Measurements from ENCODE around the gene NOX3. TPM values are rescaled to one million over a fixed set of nuclear protein-coding genes. Genes with fewer than 3 reads are reported as not detected.

NOX3 gene
- total and polyA plus RNA-seq, 2 donors (not counting 3 experiments of a cell fraction or from before 2014, with no cell fraction given): not detected

- CTCF ChIA-PET: no interaction called here
- Histone ChIP-seq H3K27me3 (ENCODE audit: control insufficient read depth in 2 of 2, insufficient read depth in 2 of 2, low read length in 2 of 2) (no peaks in the 10 kb centered on the region), H3K4me3 (replicated peaks in 1 of 3; ENCODE audit: insufficient read depth in 1 of 3, low read depth in 1 of 3, low read length in 3 of 3) (no peak overlapping the region), H3K4me2 (ENCODE audit: insufficient read depth, low read length) (no peak overlapping the region), H3K36me3 (ENCODE audit: control insufficient read depth in 2 of 2, extremely low read depth in 1 of 2, insufficient read depth in 2 of 2, low read length in 2 of 2) (no peaks in the 10 kb centered on the region), H2AFZ (ENCODE audit: low read depth, low read length) (no peak overlapping the region), H3K27ac (ENCODE audit: insufficient read depth, low read depth, low read length) (no peak overlapping the region), H3K9me3 (replicated peaks; ENCODE audit: control insufficient read depth, insufficient read depth, low read length) (no peaks in the 10 kb centered on the region), H3K9me1 (replicated peaks; ENCODE audit: control insufficient read depth, extremely low read depth, insufficient read depth, low read length) (no peaks in the 10 kb centered on the region), H3K9ac (replicated peaks; ENCODE audit: extremely low read depth, insufficient read depth, low read length) (no peak overlapping the region), H3K4me1 (ENCODE audit: control insufficient read depth, extremely low read depth, insufficient read depth, low read length) (no peaks in the 10 kb centered on the region), H4K20me1 (replicated peaks; ENCODE audit: control insufficient read depth, extremely low read depth, insufficient read depth, low read length) (no peaks in the 10 kb centered on the region), H3K79me2 (ENCODE audit: control insufficient read depth, insufficient read depth, low read length) (no peaks in the 10 kb centered on the region)
- no TSS peak for BruUV-seq (replicated peaks)
- dilution Hi-C loops (cut with MboI; ENCODE audit: extremely low pct_ligation_motif_present, low sequenced_read_pairs): no loop called here
- POLR2A ChIA-PET: no interaction called here
- TF ChIP-seq MAX (IDR thresholded peaks at IDR 0.05; ENCODE audit: insufficient read depth, insufficient read length): no peak
- intact Hi-C loops (cut with micrococcal nuclease): no loop called here
- FAIRE-seq: no peak
- DNase-seq (ENCODE audit: low read depth, low spot score): no peak
Measured at GRCh38 chr6:155352130-155352420, 103.6 kb downstream of the NOX3 start.

GRCh38 chr6:155351273-155352129, 104.1 kb downstream of the NOX3 start:
- ChIA-PET CTCF (interaction anchor here (1.4 kb wide), 1 partner anchor 18 kb away, joined by 3 read pairs; no protein-coding TSS in a partner anchor), POLR2A (no interaction called here)
- H3K4me3 ChIP-seq (replicated peaks in 1 of 3; ENCODE audit: insufficient read depth in 1 of 3, low read depth in 1 of 3, low read length in 3 of 3): no peak overlapping the region
- FAIRE-seq (no peak), DNase-seq (ENCODE audit: low read depth, low spot score) (no peak)
- H3K9me3 ChIP-seq (replicated peaks; ENCODE audit: control insufficient read depth, insufficient read depth, low read length): no peaks in the 10 kb centered on the region
- no peaks in the 10 kb centered on the region for H3K36me3 ChIP-seq (ENCODE audit: control insufficient read depth in 2 of 2, extremely low read depth in 1 of 2, insufficient read depth in 2 of 2, low read length in 2 of 2)
- BruUV-seq (replicated peaks): no TSS peak
- TF ChIP-seq FOS (IDR thresholded peaks at IDR 0.05; ENCODE audit: borderline replicate concordance, insufficient read depth, low read length) (no peak), MAX (IDR thresholded peaks at IDR 0.05; ENCODE audit: insufficient read depth, insufficient read length) (no peak), POLR2A (IDR thresholded peaks at IDR 0.05; ENCODE audit: low read depth, low read length) (no peak), MYC (IDR thresholded peaks at IDR 0.05; ENCODE audit: low read depth, low read length) (no peak), EZH2 (IDR thresholded peaks at IDR 0.05; ENCODE audit: borderline replicate concordance, low read depth, low read length, severe bottlenecking) (no peak), POLR2AphosphoS5 (IDR thresholded peaks at IDR 0.05; ENCODE audit: insufficient read depth, low read depth, low read length) (no peak), JUN (IDR thresholded peaks at IDR 0.05; ENCODE audit: borderline replicate concordance, insufficient read depth, insufficient read length, low read depth) (no peak)
- H3K27ac ChIP-seq (ENCODE audit: insufficient read depth, low read depth, low read length): no peak overlapping the region
- no peak overlapping the region for H3K4me2 ChIP-seq (ENCODE audit: insufficient read depth, low read length)
- no peak overlapping the region for H2AFZ ChIP-seq (ENCODE audit: low read depth, low read length)
- no peaks in the 10 kb centered on the region for H4K20me1 ChIP-seq (replicated peaks; ENCODE audit: control insufficient read depth, extremely low read depth, insufficient read depth, low read length)
- no peak overlapping the region for H3K9ac ChIP-seq (replicated peaks; ENCODE audit: extremely low read depth, insufficient read depth, low read length)
- H3K79me2 ChIP-seq (ENCODE audit: control insufficient read depth, insufficient read depth, low read length): no peaks in the 10 kb centered on the region
- no peaks in the 10 kb centered on the region for H3K9me1 ChIP-seq (replicated peaks; ENCODE audit: control insufficient read depth, extremely low read depth, insufficient read depth, low read length)
- H3K4me1 ChIP-seq (ENCODE audit: control insufficient read depth, extremely low read depth, insufficient read depth, low read length): no peaks in the 10 kb centered on the region
- no peaks in the 10 kb centered on the region for H3K27me3 ChIP-seq (ENCODE audit: control insufficient read depth in 2 of 2, insufficient read depth in 2 of 2, low read length in 2 of 2)
- intact Hi-C loops (cut with micrococcal nuclease): no loop called here
- dilution Hi-C loops (cut with MboI; ENCODE audit: extremely low pct_ligation_motif_present, low sequenced_read_pairs): no loop called here

All from endothelial cell of umbilical vein (primary cell).